NOMO-1 treated with DMSO at 0.1 percent for 48 hours (cell line): ENCODE data around the gene SLC39A11.
"Not testable (repeated sequence)": the region's sequence is repeated elsewhere in the genome, so short reads cannot be mapped to it uniquely, and the experiment has no call there.

Experiments used
- DNase-seq: peaks from one replicate; lab custom pipeline; 2025; ENCODE audit not compliant: unreplicated experiment; lab: John Stamatoyannopoulos, UW

SLC39A11 gene

DNA sequence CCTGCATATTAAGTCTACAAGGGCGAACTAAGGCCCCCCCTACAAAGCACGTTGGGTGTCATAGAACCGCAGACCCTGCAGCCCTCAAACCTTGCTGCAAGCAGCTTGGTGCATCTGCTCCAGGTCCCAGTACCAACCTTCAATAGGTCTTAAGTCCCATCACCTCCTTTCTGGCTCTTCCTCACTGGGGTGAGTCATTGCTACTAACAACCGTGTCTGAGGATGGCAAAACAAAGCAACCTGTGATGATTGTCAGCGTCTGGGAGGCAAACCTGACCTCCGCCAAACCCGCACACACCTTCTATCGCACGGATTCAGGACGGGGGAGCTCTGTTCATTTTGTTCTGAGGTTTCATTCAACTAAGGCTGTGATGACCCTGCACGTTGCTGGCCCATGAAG is 138.9 kb downstream of the SLC39A11 start:
- no peak for DNase-seq

GRCh38 chr17:72952641-72953315 is 139.7 kb downstream of the SLC39A11 start:
- no peak for DNase-seq

GRCh38 chr17:72952220-72952619 is 140.3 kb downstream of the SLC39A11 start:
- no peak for DNase-seq

GRCh38 chr17:72950242-72950931 is 142.1 kb downstream of the SLC39A11 start:
- no peak for DNase-seq

DNA sequence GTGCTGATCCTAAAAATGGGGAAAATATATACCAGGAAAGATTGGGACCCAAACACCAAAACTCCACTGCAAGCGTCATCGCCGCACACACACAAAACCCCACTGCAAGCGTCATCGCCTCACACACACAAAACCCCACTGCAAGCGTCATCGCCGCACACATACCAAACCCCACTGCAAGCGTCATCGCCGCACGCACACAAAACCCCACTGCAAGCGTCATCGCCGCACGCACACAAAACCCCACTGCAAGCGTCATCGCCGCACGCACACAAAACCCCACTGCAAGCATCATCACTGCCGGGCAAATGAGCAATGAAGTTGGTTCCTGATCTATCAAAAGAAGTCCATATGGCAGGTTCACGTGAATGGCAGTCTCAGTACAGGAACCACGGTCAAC is 144.4 kb downstream of the SLC39A11 start:
- no peak for DNase-seq

- DNase-seq: no peak
These were observed 145.0 kb downstream of the SLC39A11 start for GRCh38 chr17:72947475-72947874.

DNA sequence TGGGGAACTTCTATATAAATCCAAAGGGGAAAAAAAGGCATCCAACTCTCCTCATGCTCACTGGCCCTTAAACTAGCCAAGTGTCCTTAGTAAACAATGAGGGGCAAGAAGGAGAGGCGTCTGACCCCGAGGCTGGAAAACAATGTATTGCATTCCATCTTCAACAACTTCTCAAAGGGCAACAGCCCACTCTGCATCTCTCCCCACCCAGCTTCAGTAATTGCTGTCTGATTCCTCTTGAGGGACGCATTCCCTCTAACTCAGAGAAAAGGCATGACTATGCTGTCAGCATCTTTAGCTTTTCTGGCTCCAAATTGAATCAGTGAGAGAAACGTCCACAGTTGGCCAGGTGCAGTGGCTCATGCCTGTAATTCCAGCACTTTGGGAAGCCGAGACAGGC is 145.8 kb downstream of the SLC39A11 start:
- DNase-seq: no peak

- DNase-seq: no peak
These were observed 146.3 kb downstream of the SLC39A11 start for GRCh38 chr17:72946156-72946555.

- no peak for DNase-seq
These were observed 147.0 kb downstream of the SLC39A11 start for GRCh38 chr17:72945473-72945872.

DNA sequence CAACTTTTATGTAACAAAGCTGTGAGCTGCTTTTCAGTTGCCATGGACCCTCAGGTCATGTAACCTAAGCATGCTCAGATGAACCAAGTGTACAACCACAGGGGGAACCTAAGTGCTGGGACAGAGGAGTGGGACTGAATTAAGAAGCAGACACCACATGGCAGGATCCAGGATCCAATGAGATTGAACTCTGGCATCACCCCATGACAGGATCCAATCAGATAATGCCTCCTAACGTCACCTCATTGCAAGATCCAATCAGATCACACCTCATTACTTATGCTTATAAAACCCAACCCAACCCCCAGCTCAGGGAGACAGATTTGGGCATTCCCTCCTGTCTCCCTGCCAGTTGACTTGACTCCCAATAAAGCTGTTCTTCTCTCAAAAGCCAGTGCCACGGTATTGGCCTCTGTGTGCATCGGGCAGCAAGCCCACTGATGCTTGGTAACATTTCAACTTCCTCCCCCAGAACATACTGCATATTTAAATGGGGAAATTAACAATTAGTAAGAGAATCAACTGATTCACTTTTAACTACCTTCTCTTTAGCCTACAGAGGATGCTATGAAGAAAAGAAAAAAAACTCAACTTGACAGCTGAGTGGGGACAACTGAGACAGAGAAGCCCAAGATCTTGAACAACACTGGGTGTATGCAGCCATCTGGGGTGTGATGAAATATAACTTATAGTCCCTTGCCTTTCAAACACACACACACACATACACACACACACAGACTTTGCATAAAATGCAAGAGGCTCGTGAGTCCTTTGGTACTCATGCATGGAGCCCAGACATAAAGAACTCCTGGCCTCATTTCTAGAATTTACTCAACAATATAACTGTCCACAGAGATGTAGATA is 148.4 kb downstream of the SLC39A11 start:
- DNase-seq: no peak

GRCh38 chr17:72942579-72942978 is 149.9 kb downstream of the SLC39A11 start:
- DNase-seq: no peak

- no peak for DNase-seq
These were observed 152.0 kb downstream of the SLC39A11 start for GRCh38 chr17:72940496-72940895.

GRCh38 chr17:72938482-72938881 is 154.0 kb downstream of the SLC39A11 start:
- no peak for DNase-seq

GRCh38 chr17:72937707-72938106 is 154.8 kb downstream of the SLC39A11 start:
- DNase-seq: no peak

DNA sequence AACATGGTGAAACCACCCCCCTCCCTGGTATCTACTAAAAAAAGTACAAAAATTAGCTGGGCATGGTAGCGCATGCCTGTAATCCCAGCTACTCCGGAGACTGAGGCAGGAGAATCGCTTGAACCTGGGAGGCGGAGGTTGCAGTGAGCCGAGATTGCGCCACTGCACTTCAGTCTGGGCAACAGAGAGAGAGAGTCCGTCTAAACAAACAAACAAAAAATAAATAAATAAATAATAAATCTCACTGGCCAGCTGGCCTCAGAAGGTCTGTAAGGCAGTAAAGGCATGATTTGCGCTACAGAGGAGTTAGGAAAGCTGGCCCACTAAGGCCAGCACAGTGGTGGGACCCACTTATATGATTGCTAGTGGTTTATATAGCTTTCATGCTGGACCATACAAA is 155.2 kb downstream of the SLC39A11 start:
- not testable (repeated sequence) for DNase-seq

GRCh38 chr17:72935984-72936383 is 156.5 kb downstream of the SLC39A11 start:
- DNase-seq: no peak

GRCh38 chr17:72934927-72935326 is 157.6 kb downstream of the SLC39A11 start:
- DNase-seq: no peak

- no peak for DNase-seq
These were observed 160.9 kb downstream of the SLC39A11 start for GRCh38 chr17:72931635-72932034.

- no peak for DNase-seq
These were observed 161.3 kb downstream of the SLC39A11 start for GRCh38 chr17:72931163-72931562.

DNA sequence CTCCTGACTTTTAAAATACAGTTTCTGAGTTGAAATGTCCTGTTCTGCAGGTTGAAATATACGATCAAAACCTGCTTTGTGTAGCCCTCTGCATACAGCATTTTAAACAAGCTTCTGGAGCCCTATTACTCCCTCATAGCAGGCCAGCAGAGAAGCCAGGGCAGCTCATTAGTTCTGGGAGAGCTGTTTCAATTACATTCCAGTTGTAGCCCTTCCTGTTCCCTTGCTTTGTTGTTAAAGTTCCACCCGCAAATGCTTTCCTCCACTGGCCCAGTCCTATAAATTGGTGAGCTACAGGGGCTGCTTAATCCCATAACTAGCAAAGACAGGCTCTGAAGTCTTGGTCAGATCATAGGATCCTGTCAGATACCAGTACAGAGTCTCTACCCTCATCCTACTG is 162.5 kb downstream of the SLC39A11 start:
- no peak for DNase-seq

- no peak for DNase-seq
These were observed 163.9 kb downstream of the SLC39A11 start for GRCh38 chr17:72928454-72929136.
